GM12864 (cell line): ENCODE measurements around the gene NXPH2.

Experiments used
- DNase-seq: peaks from one replicate; pipeline ENCODE4 v3.0.0-alpha.2; 2011; ENCODE audit warnings: low read depth
- H3K4me3 ChIP-seq: 2 replicates; pipeline ENCODE4 v1.5.1; 2011; ENCODE audit warnings: mild to moderate bottlenecking, low read depth, low read length, control low read depth
- TF ChIP-seq, protein P1 (sequence below): IDR thresholded peaks from 2 replicates; pipeline ENCODE4 v1.5.1; 2011; ENCODE audit warnings: low read depth, mild to moderate bottlenecking, moderate library complexity, low read length, control low read depth, inconsistent platforms; ENCODE audit errors: missing control alignments

Gene NXPH2

DNA sequence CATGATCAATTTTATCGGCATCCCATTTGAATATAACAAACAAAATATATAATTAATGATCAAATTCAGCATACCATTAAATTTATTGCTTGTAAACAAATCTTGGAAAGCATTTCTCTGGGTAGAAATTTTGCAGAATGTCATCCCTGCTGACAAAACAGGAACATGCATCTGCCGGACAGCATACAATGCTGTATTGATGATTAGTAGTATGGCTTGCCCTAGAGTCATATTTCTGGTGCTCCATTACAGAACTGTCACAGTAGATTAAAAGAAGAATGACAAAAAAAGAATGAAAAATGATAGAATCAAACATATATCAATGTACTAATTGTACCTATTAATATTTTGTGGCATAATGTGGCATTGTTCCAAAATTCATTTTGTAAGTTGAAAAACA, 98.0 kb downstream of the NXPH2 start:
- TF ChIP-seq, protein P1, sequence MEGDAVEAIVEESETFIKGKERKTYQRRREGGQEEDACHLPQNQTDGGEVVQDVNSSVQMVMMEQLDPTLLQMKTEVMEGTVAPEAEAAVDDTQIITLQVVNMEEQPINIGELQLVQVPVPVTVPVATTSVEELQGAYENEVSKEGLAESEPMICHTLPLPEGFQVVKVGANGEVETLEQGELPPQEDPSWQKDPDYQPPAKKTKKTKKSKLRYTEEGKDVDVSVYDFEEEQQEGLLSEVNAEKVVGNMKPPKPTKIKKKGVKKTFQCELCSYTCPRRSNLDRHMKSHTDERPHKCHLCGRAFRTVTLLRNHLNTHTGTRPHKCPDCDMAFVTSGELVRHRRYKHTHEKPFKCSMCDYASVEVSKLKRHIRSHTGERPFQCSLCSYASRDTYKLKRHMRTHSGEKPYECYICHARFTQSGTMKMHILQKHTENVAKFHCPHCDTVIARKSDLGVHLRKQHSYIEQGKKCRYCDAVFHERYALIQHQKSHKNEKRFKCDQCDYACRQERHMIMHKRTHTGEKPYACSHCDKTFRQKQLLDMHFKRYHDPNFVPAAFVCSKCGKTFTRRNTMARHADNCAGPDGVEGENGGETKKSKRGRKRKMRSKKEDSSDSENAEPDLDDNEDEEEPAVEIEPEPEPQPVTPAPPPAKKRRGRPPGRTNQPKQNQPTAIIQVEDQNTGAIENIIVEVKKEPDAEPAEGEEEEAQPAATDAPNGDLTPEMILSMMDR: no peak
- DNase-seq: no peak
- H3K4me3 ChIP-seq: no peak overlapping the region

DNA sequence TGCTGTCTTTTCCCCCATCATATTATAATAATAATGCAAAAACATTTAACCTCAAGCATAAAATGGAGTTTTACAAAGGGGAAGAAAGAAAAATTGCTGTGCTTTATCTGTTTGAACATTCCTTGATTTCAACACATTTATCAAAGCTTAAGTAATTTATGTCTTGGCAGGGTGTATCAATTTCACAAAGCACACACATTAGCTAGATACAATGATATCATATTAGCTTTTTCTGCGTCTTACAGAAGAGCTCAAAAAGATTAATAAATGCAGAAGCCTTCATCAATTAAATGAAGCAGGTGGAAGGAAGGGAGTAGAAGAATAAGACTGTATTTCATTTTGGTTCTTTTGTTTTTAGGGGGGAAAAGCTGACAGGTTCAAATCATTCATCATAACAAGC, 103.0 kb downstream of the NXPH2 start:
- no peak overlapping the region for H3K4me3 ChIP-seq
- TF ChIP-seq, protein P1: no peak
- DNase-seq: no peak

DNA sequence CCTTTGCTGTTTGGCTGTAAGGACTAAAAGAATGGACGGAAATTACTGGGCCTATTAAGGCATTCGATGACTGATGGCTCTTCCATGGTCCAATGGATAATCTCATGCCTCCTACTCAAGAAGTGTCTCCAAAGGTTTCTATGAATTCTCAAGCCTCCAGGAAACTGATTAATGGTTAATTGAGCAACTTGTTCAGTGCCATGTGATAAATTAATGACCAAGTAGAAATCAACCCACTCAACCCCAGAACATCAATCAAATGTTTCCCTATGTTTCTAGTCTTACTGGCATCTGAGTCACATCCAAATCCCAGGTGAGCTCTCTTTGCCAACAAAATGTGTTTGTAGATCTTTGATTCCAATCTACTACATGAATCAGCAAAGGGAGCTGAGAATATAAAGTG, 103.6 kb downstream of the NXPH2 start:
- TF ChIP-seq, protein P1: no peak
- no peak for DNase-seq
- H3K4me3 ChIP-seq: no peak overlapping the region

DNA sequence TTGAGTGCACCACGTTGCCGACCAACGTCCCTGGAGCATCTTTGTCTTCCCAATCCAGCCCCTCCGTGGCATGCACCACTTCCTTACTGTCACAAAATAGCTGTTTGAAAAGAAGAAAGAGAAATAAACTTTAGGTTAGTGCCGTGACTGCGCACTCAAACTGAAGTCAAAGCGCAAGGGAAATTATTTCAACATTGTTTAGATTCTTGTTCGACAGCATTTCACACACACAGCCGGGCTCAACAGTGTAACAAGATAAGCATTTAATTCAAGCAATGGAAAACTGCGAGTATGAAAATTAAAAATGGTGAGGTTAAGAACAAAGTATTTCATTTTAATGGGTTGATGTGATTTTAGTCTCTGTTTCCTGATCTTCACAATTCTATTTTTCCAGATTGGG, 108.6 kb downstream of the NXPH2 start:
- TF ChIP-seq, protein P1: no peak
- H3K4me3 ChIP-seq: no peak overlapping the region
- DNase-seq: no peak

DNA sequence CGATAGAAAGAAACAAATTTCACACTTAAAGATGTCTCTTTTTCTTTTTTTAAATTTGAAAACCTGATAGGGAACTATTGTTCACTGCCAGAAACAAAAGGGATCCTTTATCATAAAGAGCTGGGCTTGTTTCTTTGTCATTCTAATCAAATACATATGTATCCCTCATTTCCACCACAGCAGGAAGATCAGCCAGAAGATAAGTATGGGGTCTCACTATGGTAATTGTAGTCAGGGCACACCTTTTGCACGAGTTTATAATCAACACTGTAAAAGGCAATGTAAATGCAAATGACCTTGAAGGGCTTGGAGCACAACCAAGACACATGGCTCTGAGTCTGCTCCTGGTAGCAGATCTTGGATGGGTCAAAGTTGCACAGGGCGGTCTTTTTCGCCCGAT, 109.5 kb downstream of the NXPH2 start:
- DNase-seq: no peak
- no peak overlapping the region for H3K4me3 ChIP-seq
- TF ChIP-seq, protein P1: no peak

DNA sequence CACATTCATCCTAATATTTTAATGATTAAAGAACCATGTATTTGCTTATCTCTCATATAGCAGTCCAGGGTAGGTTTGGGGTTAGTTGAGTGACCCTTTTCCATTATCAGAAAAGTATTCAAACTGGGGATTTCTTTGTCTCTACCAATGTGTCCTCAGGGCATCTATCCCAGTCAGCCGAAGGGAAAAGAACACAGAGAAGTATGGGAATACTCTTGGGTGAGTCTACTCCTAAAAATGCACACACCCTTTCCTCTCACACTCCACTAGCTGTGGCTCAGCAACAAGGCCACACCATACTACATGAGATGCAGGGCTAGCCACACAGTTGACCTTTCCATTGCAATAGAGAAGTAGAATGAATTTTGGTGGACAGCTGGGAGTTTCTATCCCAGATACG, 114.3 kb downstream of the NXPH2 start:
- TF ChIP-seq, protein P1: no peak
- DNase-seq: no peak
- no peak overlapping the region for H3K4me3 ChIP-seq

DNA sequence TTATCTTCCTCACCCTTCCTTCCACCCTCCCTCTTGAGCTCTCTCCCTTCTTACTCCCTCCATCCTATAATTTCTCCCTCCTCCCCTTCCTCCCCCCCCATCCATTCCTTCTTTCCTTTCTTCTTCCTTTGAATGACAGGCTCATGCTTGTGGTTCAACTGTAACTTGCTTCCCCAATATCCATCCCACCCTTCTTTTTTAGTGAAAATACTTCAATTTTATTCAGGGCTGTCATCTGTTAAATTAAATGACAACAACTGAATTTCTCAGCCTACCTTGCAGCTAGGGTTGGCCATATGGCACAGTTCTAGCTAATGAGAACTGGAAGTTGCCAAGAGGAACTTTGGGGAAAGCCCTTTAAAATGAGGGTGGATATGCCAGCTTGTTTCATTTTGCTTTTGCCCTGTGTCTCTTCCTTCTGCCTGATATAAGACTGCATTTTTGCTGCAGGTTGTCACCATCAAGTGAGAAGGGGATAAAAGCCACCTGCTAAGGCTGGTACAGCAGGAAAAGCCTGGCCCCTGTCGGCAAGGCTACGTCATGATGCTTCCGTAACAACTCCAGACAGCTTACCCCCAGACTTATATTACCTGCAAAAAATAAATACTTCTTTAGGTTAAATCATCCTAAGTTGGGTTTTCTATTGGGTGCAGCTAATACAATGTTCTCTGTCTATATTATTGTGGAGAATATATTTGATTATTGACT, 121.8 kb downstream of the NXPH2 start:
- TF ChIP-seq, protein P1: no peak
- no peak overlapping the region for H3K4me3 ChIP-seq
- no peak for DNase-seq
